RWPE2 (cell line): ENCODE data around the gene MED15.

ENCODE experiments used
- ATAC-seq: fragments of 200-7000 bp; cut with Tn5 transposase; 3 replicates; pipeline ENCODE4 v1.9.1; 2021; ENCODE audit warnings: low read depth
- DNase-seq: peaks from one replicate; pipeline ENCODE4 v3.0.0-alpha.2; 2020; ENCODE audit warnings: low spot score
- H3K27ac ChIP-seq: fragments of 450-650 bp; 2 replicates; pipeline ENCODE4 v1.5.1; 2017; ENCODE audit warnings: mild to moderate bottlenecking; ENCODE audit not compliant: poor library complexity, severe bottlenecking
- H3K27me3 ChIP-seq: fragments of 250-450 bp; sonication (Bioruptor Pico); 2 replicates; pipeline ENCODE4 v1.5.1; 2021; ENCODE audit warnings: mild to moderate bottlenecking, moderate library complexity; ENCODE audit not compliant: insufficient read depth, poor library complexity, severe bottlenecking
- H3K36me3 ChIP-seq: fragments of 250-450 bp; sonication (Bioruptor Pico); 2 replicates; pipeline ENCODE4 v1.5.1; 2020; ENCODE audit warnings: low read depth, mild to moderate bottlenecking, moderate library complexity
- H3K4me1 ChIP-seq: fragments of 250-450 bp; sonication (Bioruptor Pico); 2 replicates; pipeline ENCODE4 v1.5.1; 2021; ENCODE audit warnings: mild to moderate bottlenecking, moderate library complexity; ENCODE audit not compliant: insufficient read depth, poor library complexity, severe bottlenecking
- H3K4me3 ChIP-seq: fragments of 250-450 bp; sonication (Bioruptor Pico); 2 replicates; pipeline ENCODE4 v1.5.1; 2021; ENCODE audit warnings: mild to moderate bottlenecking, moderate library complexity; ENCODE audit not compliant: severe bottlenecking
- H3K9me3 ChIP-seq: fragments of 250-450 bp; sonication (Bioruptor Pico); 2 replicates; pipeline ENCODE4 v1.5.1; 2021; ENCODE audit warnings: mild to moderate bottlenecking, moderate library complexity; ENCODE audit not compliant: severe bottlenecking
- CTCF ChIP-seq: fragments of 450-650 bp; IDR thresholded peaks from one replicate; pipeline ENCODE4 v1.5.1; 2017; ENCODE audit warnings: mild to moderate bottlenecking, moderate library complexity; ENCODE audit not compliant: poor library complexity, severe bottlenecking

Gene MED15

GRCh38 chr22:20517841-20518592, 10.6 kb downstream of the MED15 start:
- TF ChIP-seq CTCF = no peak
- H3K9me3 ChIP-seq = peaks cover 3% of the 10 kb centered on the region
- peak overlapping the region; percentile 98 for H3K27ac ChIP-seq
- ATAC-seq (no peak), DNase-seq (no peak)
- peaks cover 63% of the 10 kb centered on the region for H3K4me1 ChIP-seq
- no peak overlapping the region for H3K4me3 ChIP-seq
- H3K27me3 ChIP-seq = no peaks in the 10 kb centered on the region
- peaks cover 78% of the 10 kb centered on the region for H3K36me3 ChIP-seq

- TF ChIP-seq CTCF = no peak
- Histone ChIP-seq H3K27me3 (no peaks in the 10 kb centered on the region), H3K36me3 (peaks cover 75% of the 10 kb centered on the region), H3K27ac (peak overlapping the region; percentile 98), H3K4me1 (peaks cover 72% of the 10 kb centered on the region), H3K4me3 (no peak overlapping the region), H3K9me3 (peaks cover 3% of the 10 kb centered on the region)
- DNase-seq = no peak
- ATAC-seq = no peak
Measured at GRCh38 chr22:20519558-20519957, 12.1 kb downstream of the MED15 start.

- Histone ChIP-seq H3K4me3 (no peak overlapping the region), H3K9me3 (peaks cover 3% of the 10 kb centered on the region), H3K36me3 (peaks cover 75% of the 10 kb centered on the region), H3K4me1 (peaks cover 71% of the 10 kb centered on the region), H3K27me3 (no peaks in the 10 kb centered on the region), H3K27ac (peak overlapping the region; percentile 98)
- DNase-seq = no peak
- TF ChIP-seq CTCF = no peak
- no peak for ATAC-seq
Measured at GRCh38 chr22:20520093-20520511, 12.7 kb downstream of the MED15 start.

- Histone ChIP-seq H3K36me3 (peaks cover 70% of the 10 kb centered on the region), H3K9me3 (no peaks in the 10 kb centered on the region), H3K27ac (peak overlapping the region; percentile 99), H3K4me1 (peaks cover 66% of the 10 kb centered on the region), H3K27me3 (no peaks in the 10 kb centered on the region), H3K4me3 (no peak overlapping the region)
- ATAC-seq (no peak), DNase-seq (no peak)
- no peak for TF ChIP-seq CTCF
Measured at GRCh38 chr22:20522134-20523004, 15.0 kb downstream of the MED15 start.
